Prostate gland (tissue), 2 donors: ENCODE results near the gene OR10G4. TPM values are rescaled to one million over a fixed set of nuclear protein-coding genes. Genes with fewer than 3 reads are reported as not detected.
"Not testable (repeated sequence)": the region's sequence is repeated elsewhere in the genome, so short reads cannot be mapped to it uniquely, and the experiment has no call there.

Source experiments
- DNase-seq: peaks from one replicate; pipeline ENCODE4 v3.0.0-alpha.2; 2019; ENCODE audit warnings: low spot score
- H3K27ac ChIP-seq, 2 donors: fragments of 200-600 bp; sonication (generic); 2 replicates each; pipeline ENCODE4 v1.5.1; 2017 to 2019
- H3K27me3 ChIP-seq: fragments of 200-600 bp; sonication (generic); replicated peaks from 2 replicates; pipeline ENCODE4 v1.5.1; 2019; ENCODE audit not compliant: insufficient read depth
- H3K36me3 ChIP-seq, 2 donors: fragments of 200-600 bp; sonication (generic); 1 replicate in 1 of 2; 2 replicates in 1 of 2; pipeline versions ENCODE4 v1.5.1 to v1.8.1; 2017 to 2019
- H3K4me1 ChIP-seq: fragments of 200-600 bp; sonication (generic); replicated peaks from 2 replicates; pipeline ENCODE4 v1.5.1; 2019
- H3K4me3 ChIP-seq, 2 donors: fragments of 200-600 bp; sonication (generic); 2 replicates each; pipeline ENCODE4 v1.5.1; 2017 to 2019
- H3K9me3 ChIP-seq: fragments of 200-600 bp; sonication (generic); 2 replicates; pipeline ENCODE4 v1.5.1; 2017
- CTCF ChIP-seq, 4 experiments: fragments of 200-600 bp in 2 of 4; fragments of 450-650 bp in 2 of 4; sonication (generic) in 2 of 4; IDR thresholded peaks; 1 replicate in 3 of 4; 2 replicates in 1 of 4; pipeline ENCODE4 v1.5.1; 2016 to 2019; ENCODE audit warnings: antibody characterized with exemption in 4 of 4, mild to moderate bottlenecking in 2 of 4, moderate library complexity in 2 of 4
- POLR2A ChIP-seq: fragments of 450-650 bp; IDR thresholded peaks from one replicate; pipeline ENCODE4 v1.6.1; 2016; ENCODE audit warnings: antibody characterized with exemption, mild to moderate bottlenecking
- POLR2AphosphoS5 ChIP-seq: sonication (generic); formaldehyde crosslinking; IDR thresholded peaks from one replicate; pipeline ENCODE4 v1.6.1; 2017; ENCODE audit warnings: antibody characterized with exemption
- WGBS: methylation state at CpG from one replicate; pipeline ENCODE4 v1.1.5; 2018; 5-methylcytosine and 5-hydroxymethylcytosine counted together
- intact Hi-C: fragments of 100-400 bp; cut with DNase I; formaldehyde crosslinking; loops from one replicate; pipeline ENCODE4 v1.14.2; 2022
- total RNA-seq, 2 donors: library from RNA; depleted of rRNA; stranded (reverse); fragments of >200 nt; gene quantifications; one replicate each; pipeline ENCODE4 v1.1.0, GENCODE V29; 2016

Gene OR10G4
- total RNA-seq, 2 donors from 2014 or later, result 0.40 TPM; not detected in 1

GRCh38 chr11:123995119-123995518 lies 17.7 kb upstream of the OR10G4 start, which contains the start of gene OR10G6:
OR10G6 (minus strand) TSS chr11:123995161; CDS start chr11:123995161, 0 bp downstream.
- intact Hi-C loops, result no loop called here
- TF ChIP-seq POLR2AphosphoS5, result no peak
- TF ChIP-seq CTCF (IDR thresholded peaks at IDR 0.05), result no peak
- TF ChIP-seq POLR2A, result no peak
- Histone ChIP-seq H3K36me3 (no peaks in the 10 kb centered on the region), H3K4me3 (no peak within 1 kb of the TSS), H3K27ac (no peak within 1 kb of the TSS), H3K9me3 (no peaks in the 10 kb centered on the region), H3K4me1 (no peaks in the 10 kb centered on the region), H3K27me3 (no peaks in the 10 kb centered on the region)
- DNase-seq, result no peak
- WGBS, result 71% methylated on average over 1 of the region's 1 CpG

- WGBS, result 90% methylated on average over 5 of the region's 9 CpGs
- intact Hi-C loops, H3K4me1 ChIP-seq, H3K27ac ChIP-seq, DNase-seq, H3K36me3 ChIP-seq, H3K9me3 ChIP-seq, H3K27me3 ChIP-seq, H3K4me3 ChIP-seq: not testable (repeated sequence)
Observed at GRCh38 chr11:124015837-124016236, 3.0 kb downstream of the OR10G4 start.

- Histone ChIP-seq H3K27me3 (no peaks in the 10 kb centered on the region), H3K9me3 (no peaks in the 10 kb centered on the region), H3K27ac (no peak within 1 kb of the TSS), H3K4me1 (no peaks in the 10 kb centered on the region), H3K4me3 (no peak within 1 kb of the TSS), H3K36me3 (no peaks in the 10 kb centered on the region)
- no peak for TF ChIP-seq POLR2AphosphoS5
- no peak for TF ChIP-seq POLR2A
- no peak for TF ChIP-seq CTCF (IDR thresholded peaks at IDR 0.05)
- 66% methylated on average over 2 of the region's 2 CpGs for WGBS
- DNase-seq, result no peak
- intact Hi-C loops, result no loop called here
Observed at GRCh38 chr11:124026498-124026897, 13.7 kb downstream of the OR10G4 start, which contains the start of gene OR10G8. OR10G8 (plus strand) TSS chr11:124026798; CDS start chr11:124029623, 2,825 bp downstream.

- no peak overlapping the region for H3K27ac ChIP-seq
- H3K9me3 ChIP-seq, result no peaks in the 10 kb centered on the region
- H3K4me1 ChIP-seq, result no peaks in the 10 kb centered on the region
- 75% methylated on average over 1 of the region's 1 CpG for WGBS
- TF ChIP-seq CTCF (IDR thresholded peaks at IDR 0.05), result no peak
- no peak for TF ChIP-seq POLR2A
- TF ChIP-seq POLR2AphosphoS5, result no peak
- DNase-seq, result no peak
- no peaks in the 10 kb centered on the region for H3K36me3 ChIP-seq
- intact Hi-C loops, result no loop called here
- no peak overlapping the region for H3K4me3 ChIP-seq
- H3K27me3 ChIP-seq, result no peaks in the 10 kb centered on the region
Observed at GRCh38 chr11:124036666-124037065, 23.9 kb downstream of the OR10G4 start.

- no peak overlapping the region for H3K27ac ChIP-seq
- H3K4me3 ChIP-seq, result no peak overlapping the region
- no peak for DNase-seq
- intact Hi-C loops, result no loop called here
- no peaks in the 10 kb centered on the region for H3K4me1 ChIP-seq
- no peaks in the 10 kb centered on the region for H3K27me3 ChIP-seq
- WGBS, result 81% methylated on average over 9 of the region's 9 CpGs
- H3K9me3 ChIP-seq, result no peaks in the 10 kb centered on the region
- TF ChIP-seq CTCF (IDR thresholded peaks at IDR 0.05) (no peak), POLR2A (no peak), POLR2AphosphoS5 (no peak)
- H3K36me3 ChIP-seq, result no peaks in the 10 kb centered on the region
Observed at GRCh38 chr11:124039557-124039956, 26.8 kb downstream of the OR10G4 start.
